Stimulated activated CD8-positive, alpha-beta memory T cell treated with anti-CD3 and anti-CD28 coated beads, Interleukin-4, amount 100 ng/mL, for 24 hours (primary cell): ENCODE results near the gene GLCE.

Source experiments
- DNase-seq: peaks from one replicate; pipeline ENCODE4 v3.0.0-alpha.2; 2020; ENCODE audit warnings: low read depth

GLCE gene

DNA sequence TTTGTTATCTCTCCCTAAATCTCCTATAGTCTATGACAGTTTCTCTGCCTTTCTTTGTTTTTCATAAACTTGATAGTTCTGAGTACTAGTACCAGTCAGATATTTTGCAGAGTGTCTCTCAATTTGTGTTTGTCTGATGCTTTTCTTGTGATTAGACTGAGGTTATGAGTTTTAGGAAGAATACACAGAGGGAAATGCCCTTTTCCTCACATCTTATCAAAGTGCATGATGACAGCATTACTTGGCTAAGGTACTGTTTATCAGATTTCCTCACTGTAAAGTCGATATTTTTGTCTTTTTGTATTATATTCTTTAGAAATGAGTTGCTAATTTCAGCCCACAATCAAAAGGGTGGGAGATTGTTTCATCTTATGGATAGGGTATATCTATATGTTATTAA is 45.6 kb downstream of the GLCE start:
- no peak for DNase-seq

GRCh38 chr15:69209661-69210060 is 49.2 kb downstream of the GLCE start:
- no peak for DNase-seq

DNA sequence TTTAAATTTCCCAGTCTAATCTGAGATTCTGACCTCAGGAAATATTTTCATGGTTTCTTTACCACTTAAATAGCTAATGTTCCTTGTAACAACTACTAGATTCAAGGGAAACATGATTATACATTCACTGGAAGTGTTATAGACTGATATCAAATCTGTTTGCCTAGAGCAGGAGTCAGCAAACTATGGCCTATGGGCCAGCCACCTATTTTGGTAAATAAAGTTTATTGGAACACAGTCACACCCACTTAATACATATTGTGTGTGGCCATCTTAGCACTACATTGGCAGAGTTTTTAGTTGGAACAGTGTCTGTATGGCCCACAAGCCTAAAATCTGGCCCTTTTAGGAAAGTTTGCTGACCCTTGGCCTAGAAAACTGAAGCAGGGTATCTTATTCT is 50.1 kb downstream of the GLCE start:
- no peak for DNase-seq

DNA sequence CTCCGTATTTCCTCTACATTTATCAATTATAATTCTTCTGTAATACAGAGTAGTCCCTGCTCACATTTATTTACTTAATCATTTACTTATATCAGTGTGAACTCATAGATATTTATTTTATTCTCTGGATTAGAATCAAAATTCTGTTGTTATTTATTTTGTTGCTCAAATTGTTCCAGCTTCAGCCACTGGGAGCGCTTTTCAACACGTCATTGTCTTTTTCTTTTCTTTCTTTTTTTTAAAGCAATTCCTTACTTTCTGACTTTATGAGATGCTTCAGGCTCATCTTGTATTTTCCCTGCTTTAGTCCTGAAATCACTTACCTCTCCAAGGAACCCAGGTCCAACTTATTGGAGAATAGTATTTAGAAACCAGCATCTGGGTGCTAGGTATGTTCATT is 53.4 kb downstream of the GLCE start:
- no peak for DNase-seq

DNA sequence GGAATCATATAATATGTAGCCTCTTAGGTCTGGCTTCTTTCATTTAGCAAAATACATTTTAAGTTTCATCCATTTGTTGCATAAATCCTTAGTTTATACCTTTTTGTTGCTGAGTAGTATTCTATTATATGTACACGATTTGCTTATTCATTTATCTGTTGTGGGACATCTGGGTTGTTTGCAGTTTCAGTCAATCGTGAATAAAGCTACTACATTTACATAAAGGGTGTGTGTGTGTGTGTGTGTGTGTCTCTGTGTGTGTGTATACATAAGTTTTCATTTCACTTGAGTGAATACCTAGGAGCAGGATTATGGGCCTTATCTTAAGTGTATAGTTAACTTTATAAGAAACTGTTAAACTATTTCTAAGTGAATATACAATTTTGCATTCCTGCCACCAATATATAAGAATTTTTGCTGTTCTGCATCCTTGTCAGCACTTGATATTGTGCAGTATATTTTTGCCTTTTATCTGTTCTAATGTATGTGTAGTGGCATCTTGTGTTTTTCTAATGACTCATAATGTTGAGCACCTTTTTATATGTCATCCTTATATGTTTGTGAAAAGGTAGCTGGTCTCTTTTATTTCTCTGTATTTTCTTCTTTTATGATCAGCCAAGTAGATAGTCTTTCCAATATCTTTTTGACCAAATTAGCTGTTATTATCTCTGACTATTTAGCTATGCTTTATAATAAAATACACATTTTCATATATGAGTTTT is 55.0 kb downstream of the GLCE start:
- no peak for DNase-seq

DNA sequence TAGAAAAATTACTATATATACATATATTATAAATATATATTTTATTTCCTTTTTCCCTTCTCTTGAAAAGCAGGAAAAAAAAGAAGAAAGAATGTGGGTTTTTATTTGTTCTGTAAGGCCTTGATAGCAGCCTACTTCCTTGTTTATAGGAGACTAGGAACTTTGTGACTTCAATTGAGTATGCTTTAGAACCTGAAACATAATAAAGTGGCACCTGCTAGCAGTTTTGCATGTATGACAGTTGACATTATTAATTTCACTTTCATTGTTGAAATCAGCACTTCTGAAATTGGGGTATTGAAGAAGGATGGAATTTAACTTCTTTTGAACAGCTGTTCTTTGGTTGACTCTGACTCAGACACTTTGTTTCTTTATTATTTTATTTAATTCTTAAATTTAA is 56.9 kb downstream of the GLCE start:
- DNase-seq, result no peak

GRCh38 chr15:69219690-69220089 is 59.3 kb downstream of the GLCE start:
- no peak for DNase-seq

DNA sequence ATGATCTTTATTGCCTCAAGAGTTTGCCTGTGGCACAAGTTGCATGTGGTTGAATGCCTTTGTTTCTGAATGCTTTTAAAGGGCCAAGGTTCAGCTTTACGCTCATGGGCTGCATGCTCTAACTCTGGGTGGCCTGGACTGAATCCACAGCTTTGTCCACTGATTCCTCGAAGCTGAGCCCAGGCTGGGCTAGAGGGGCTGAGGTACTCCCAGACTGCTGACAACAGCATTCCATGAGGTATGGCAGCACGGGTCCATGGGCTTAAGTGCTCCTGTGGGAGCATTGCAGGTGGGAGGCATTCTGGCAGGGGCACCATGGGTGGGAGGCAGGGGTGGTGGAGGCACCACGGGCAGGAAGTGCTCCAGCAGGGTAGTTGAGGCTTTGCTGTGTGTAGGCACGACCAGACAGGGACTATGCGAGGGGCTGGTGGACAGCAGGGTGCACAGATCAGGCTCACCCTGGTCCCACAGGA is 61.6 kb downstream of the GLCE start:
- no peak for DNase-seq

DNA sequence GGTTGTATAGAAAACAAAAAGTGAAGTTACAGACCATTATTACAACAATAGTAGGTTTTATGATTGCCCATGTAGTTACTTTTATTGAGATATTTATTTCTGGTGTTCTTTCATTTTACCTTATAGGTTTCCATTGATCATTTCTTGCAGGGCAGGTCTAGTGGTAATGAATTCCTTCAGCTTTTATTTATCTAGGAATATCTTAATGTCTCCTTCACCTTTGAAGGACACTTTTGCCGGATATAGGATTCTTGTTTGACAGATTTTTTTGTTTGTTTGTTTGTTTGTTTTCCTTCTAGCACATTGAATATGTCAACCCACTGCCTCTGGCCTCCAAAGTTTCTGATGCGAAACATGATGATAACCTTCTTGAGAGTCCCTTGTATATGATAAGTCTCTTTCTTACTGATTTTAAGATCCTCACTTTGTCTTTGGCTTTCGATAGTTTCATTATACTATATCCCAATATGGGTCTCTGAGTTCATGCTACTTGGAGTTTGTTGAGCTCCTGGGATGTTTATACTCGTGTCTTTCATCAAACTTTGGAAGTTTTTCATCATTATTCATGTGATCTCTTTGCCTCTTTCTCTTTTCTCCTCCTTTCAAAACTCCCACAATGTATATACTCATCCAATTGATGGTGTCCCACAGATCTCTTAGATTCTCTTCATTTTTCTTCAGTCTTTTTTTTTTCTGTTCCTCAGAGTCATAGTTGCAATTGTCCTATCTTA is 62.8 kb downstream of the GLCE start:
- no peak for DNase-seq

DNA sequence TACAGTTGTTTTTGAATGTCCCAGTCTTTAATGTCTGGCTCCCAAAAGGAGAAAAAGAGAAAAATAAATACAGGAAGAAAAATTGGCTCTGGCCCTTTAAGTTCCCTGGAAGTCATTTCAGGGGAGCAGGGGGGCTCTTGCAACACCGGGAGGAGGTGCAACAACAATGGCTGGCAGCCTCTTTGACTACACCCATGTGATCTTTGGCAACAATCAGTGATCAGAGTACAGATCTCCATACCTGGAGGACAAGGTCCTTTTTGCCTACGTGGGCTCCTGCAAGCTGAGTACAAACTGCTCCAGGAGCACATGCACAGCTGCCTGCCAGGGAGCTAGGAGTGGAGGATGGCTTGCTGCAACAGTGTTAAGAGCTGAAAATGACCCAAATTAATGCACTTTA is 63.9 kb downstream of the GLCE start:
- DNase-seq, result no peak

- no peak for DNase-seq
These were observed 65.1 kb downstream of the GLCE start for GRCh38 chr15:69225355-69226022.

DNA sequence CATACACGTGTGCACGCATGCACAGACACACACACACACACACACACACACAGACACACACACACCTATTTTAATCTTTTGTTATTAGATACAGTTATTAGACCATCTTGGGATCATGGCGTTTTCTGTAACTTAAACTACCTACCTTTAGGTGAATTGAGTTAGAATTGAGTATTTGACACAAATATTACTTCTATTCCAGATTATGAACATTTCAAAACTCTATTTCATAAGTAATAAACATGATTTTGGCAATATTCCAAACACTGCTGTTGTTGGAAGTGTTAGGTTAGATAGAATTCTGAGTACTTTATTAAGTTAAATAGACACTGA is 65.6 kb downstream of the GLCE start:
- no peak for DNase-seq

DNA sequence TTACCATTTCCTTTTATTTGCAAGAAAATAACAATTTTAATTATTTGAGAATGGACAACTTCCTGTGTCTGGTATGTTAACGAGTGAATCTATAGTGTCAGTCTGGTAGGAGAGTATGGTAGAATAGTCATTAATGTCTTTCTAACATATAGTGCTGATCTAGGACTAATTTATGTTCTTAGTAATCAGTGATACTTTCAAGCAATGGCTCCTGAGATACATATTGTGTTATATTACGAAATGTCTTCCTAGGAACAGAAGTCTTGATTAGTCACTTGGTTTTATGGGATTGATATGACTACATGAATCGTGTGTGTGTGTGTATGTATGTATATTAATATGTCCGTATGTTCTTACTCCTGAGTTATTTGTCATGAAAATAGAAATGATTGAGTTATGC is 71.7 kb downstream of the GLCE start:
- no peak for DNase-seq

- DNase-seq, result no peak
These were observed 72.3 kb downstream of the GLCE start for GRCh38 chr15:69232765-69233164.

GRCh38 chr15:69234676-69235075 is 74.2 kb downstream of the GLCE start:
- no peak for DNase-seq

- no peak for DNase-seq
These were observed 76.1 kb downstream of the GLCE start for GRCh38 chr15:69236505-69236904.

DNA sequence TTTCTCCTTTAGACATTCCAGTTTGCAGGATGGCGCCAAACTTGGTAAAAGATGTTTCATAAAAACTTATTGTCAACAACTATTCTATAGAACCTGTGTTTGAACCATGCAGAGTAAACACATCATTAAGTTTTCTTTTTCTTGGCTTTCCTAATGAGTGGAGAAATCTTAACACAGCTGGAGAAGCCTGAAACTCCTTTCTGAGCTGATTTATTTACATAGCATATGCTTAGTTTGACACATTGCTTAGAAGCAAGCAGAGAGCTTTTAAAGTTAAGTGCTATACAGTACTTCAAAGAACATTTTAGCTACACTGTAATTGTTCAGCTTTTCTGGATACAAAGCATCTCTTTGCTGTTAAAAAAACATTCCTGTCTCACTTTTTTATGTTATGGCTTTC is 77.3 kb downstream of the GLCE start:
- DNase-seq, result no peak

GRCh38 chr15:69244798-69245197 is 84.4 kb downstream of the GLCE start:
- no peak for DNase-seq

GRCh38 chr15:69253156-69253555 is 92.7 kb downstream of the GLCE start:
- DNase-seq, result no peak

- DNase-seq, result no peak
These were observed 105.0 kb downstream of the GLCE start for GRCh38 chr15:69265347-69265955.

DNA sequence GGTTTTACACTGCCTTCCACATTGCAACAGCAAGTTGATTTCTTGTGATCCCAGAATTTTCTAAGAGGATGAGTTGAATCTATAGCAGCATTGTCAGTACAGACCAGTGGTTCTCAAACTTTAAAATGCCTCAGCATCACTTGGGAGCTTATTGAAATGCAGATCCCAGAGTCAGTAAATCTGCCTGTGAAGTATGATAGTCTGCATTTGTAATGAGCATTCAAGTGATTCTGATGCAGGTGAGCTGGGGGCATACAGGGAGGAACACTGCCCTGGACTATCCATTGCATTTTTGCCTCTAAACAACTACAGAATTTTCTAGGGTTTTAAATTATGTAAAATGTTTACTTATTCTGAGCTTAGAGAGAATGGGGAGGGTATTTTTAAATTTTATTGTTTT is 110.8 kb downstream of the GLCE start:
- no peak for DNase-seq

DNA sequence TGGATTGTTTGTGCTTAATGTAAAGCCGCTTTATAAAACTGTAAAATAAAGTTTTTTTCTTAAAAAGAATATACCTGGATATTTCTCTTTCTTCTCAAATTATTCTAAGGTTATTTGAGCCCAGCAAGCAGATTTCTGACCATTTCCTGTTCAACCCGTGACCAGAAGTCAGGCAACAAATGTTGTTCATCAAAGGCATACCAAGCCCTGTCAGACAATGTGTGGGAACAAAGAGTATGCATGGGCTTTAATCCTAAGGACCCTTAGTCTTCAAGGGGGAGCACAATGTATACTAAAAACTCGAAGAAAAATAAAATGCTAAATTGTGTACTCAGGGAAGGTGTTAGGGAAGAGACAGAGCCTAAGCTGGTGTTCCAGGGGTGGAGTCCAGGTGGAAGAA is 111.7 kb downstream of the GLCE start:
- DNase-seq, result no peak

GRCh38 chr15:69272891-69273290 is 112.5 kb downstream of the GLCE start:
- no peak for DNase-seq
